ENCODE measurements around the gene SIMC1. TPM values are rescaled to one million over a fixed set of nuclear protein-coding genes. Genes with fewer than 3 reads are reported as not detected.

The SIMC1 gene
- polyA plus RNA-seq, 1 of the 3 experiments (the other 2 are of a cell fraction), result 12.4 TPM

DNA sequence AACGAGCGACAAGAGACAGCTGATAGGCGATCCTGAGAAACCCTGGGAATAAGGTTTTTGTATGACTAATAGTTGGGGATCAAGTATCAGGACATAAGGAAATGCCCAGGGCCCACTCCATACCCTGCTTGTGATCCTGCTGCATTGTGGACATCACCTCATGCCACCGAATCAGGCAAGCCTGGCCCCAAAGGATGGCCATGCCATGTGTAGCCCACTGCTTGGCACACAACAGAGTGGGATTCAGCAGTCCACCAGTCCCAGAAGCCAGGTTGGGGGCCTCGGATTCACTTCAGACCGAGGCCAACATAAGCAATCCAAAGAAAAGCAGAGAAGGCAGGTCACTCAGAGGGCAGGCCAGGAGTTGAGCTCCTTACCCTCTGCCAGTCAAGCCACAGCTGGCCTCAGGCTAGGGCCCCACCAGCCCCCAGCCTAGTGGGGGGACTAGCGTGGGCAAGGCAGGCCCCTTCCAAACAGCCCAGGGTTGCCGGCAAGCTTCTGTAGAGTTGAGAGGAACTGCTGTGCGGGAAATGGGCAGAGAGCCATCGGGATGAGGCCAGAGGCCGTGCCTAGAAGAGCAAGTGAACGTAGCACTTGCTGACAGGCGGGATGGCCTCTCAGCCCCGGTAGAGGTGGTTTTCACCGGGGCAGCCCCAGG, 145.2 kb downstream of the SIMC1 start:
- DNase-seq, result no peak
- Histone ChIP-seq H3K9me3 (no peaks in the 10 kb centered on the region), H3K4me3 (ENCODE audit: low read depth in 2 of 2, low read length in 1 of 2) (no peak overlapping the region), H4K20me1 (ENCODE audit: insufficient read depth) (no peaks in the 10 kb centered on the region), H2AFZ (ENCODE audit: low read depth) (no peak overlapping the region), H3K4me2 (no peak overlapping the region), H3K9ac (no peak overlapping the region), H3K79me2 (ENCODE audit: insufficient read depth) (peaks cover 34% of the 10 kb centered on the region), H3F3A (replicated peaks; ENCODE audit: insufficient read depth) (peaks cover 3% of the 10 kb centered on the region), H3K9me2 (no peaks in the 10 kb centered on the region), H3K36me3 (replicated peaks in 1 of 2; ENCODE audit: control insufficient read depth in 1 of 2, insufficient read depth in 2 of 2, low read length in 1 of 2) (peaks cover 23 to 56% of the 10 kb centered on the region in 2 experiments), H3K27me3 (ENCODE audit: insufficient read depth) (no peaks in the 10 kb centered on the region), H3K27ac (ENCODE audit: low read depth in 2 of 2, low read length in 1 of 2) (no peak overlapping the region), H3K4me1 (ENCODE audit: control insufficient read depth in 1 of 2, insufficient read depth in 2 of 2, low read depth in 1 of 2, low read length in 1 of 2) (peaks cover 0 to 12% of the 10 kb centered on the region in 2 experiments; a peak in 2 of 4 replicates)
- CTCF ChIA-PET, result no interaction called here
- POLR2A ChIA-PET, result interaction anchor here (1.0 kb wide), 1 partner anchor 17 kb away, joined by 3 read pairs; no protein-coding TSS in a partner anchor
- TF ChIP-seq EZH2phosphoT487 (IDR thresholded peaks at IDR 0.05; ENCODE audit: borderline replicate concordance, low read depth) (no peak), POLR2AphosphoS5 (IDR thresholded peaks at IDR 0.05; ENCODE audit: low read depth, low read length) (no peak), TEAD4 (IDR thresholded peaks at IDR 0.05; ENCODE audit: borderline replicate concordance, insufficient read depth) (no peak), GABPA (IDR thresholded peaks at IDR 0.05; ENCODE audit: low read depth) (no peak), FOSL2 (IDR thresholded peaks at IDR 0.05; ENCODE audit: borderline replicate concordance, low read depth) (no peak), TAF1 (IDR thresholded peaks at IDR 0.05; ENCODE audit: borderline replicate concordance, low read depth, low read length) (no peak), TCF12 (IDR thresholded peaks at IDR 0.05) (no peak), NRF1 (IDR thresholded peaks at IDR 0.05; ENCODE audit: low read depth, low read length) (no peak), RCOR1 (IDR thresholded peaks at IDR 0.05; ENCODE audit: low read length) (no peak), RFX5 (IDR thresholded peaks at IDR 0.05; ENCODE audit: low read length) (no peak)
- TF ChIP-seq, protein P1, sequence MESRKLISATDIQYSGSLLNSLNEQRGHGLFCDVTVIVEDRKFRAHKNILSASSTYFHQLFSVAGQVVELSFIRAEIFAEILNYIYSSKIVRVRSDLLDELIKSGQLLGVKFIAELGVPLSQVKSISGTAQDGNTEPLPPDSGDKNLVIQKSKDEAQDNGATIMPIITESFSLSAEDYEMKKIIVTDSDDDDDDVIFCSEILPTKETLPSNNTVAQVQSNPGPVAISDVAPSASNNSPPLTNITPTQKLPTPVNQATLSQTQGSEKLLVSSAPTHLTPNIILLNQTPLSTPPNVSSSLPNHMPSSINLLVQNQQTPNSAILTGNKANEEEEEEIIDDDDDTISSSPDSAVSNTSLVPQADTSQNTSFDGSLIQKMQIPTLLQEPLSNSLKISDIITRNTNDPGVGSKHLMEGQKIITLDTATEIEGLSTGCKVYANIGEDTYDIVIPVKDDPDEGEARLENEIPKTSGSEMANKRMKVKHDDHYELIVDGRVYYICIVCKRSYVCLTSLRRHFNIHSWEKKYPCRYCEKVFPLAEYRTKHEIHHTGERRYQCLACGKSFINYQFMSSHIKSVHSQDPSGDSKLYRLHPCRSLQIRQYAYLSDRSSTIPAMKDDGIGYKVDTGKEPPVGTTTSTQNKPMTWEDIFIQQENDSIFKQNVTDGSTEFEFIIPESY (IDR thresholded peaks at IDR 0.05; ENCODE audit: borderline replicate concordance, low read depth), result no peak
- TF ChIP-seq, protein P2, sequence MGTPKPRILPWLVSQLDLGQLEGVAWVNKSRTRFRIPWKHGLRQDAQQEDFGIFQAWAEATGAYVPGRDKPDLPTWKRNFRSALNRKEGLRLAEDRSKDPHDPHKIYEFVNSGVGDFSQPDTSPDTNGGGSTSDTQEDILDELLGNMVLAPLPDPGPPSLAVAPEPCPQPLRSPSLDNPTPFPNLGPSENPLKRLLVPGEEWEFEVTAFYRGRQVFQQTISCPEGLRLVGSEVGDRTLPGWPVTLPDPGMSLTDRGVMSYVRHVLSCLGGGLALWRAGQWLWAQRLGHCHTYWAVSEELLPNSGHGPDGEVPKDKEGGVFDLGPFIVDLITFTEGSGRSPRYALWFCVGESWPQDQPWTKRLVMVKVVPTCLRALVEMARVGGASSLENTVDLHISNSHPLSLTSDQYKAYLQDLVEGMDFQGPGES (IDR thresholded peaks at IDR 0.05; ENCODE audit: low read depth, low read length), result no peak
- TF ChIP-seq, protein P3, sequence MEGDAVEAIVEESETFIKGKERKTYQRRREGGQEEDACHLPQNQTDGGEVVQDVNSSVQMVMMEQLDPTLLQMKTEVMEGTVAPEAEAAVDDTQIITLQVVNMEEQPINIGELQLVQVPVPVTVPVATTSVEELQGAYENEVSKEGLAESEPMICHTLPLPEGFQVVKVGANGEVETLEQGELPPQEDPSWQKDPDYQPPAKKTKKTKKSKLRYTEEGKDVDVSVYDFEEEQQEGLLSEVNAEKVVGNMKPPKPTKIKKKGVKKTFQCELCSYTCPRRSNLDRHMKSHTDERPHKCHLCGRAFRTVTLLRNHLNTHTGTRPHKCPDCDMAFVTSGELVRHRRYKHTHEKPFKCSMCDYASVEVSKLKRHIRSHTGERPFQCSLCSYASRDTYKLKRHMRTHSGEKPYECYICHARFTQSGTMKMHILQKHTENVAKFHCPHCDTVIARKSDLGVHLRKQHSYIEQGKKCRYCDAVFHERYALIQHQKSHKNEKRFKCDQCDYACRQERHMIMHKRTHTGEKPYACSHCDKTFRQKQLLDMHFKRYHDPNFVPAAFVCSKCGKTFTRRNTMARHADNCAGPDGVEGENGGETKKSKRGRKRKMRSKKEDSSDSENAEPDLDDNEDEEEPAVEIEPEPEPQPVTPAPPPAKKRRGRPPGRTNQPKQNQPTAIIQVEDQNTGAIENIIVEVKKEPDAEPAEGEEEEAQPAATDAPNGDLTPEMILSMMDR (IDR thresholded peaks at IDR 0.05), result no peak
- WGBS (ENCODE audit: low lambda C conversion rate), result 87% methylated on average over 15 of the region's 15 CpGs

Data from SK-N-SH (cell line).